ENCODE data around the gene NSUN6.

Gene NSUN6

GRCh38 chr10:18563003-18563726 lies 88.2 kb downstream of the NSUN6 start:
- DNase-seq (ENCODE audit: low read depth): no peak

DNA sequence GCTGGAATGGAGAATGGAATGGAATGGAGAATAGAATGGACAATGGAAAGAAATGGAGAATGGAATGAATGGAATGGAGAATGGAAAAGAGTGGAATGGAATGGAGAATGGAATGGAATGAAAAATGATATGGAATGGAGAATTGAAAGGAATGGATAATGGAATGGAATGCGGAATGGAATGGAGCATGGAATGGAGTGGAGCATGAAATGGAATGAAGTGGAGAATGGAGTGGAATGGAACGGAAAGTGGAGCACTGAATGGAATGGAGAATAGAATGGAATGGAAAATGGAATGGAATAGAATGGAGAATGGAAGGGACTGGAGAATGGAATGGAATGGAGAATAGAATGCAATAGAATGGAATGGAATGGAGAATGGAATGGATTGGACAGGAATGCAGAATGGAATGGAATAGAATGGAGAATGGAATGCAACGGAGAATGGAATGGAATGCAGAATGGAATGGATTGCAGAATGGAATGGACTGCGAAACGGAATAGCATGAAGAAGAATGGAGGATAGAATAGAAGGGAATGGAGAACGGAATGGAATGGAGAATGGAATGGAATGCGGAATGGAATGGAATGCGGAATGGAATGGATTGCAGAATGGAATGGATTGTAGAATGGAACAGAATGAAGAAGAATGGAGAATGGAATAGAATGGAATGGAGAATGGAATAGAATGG lies 89.4 kb downstream of the NSUN6 start:
- no peak for DNase-seq (ENCODE audit: low read depth)

- DNase-seq (ENCODE audit: low read depth): no peak
Measured at GRCh38 chr10:18557960-18558359, 93.4 kb downstream of the NSUN6 start.

DNA sequence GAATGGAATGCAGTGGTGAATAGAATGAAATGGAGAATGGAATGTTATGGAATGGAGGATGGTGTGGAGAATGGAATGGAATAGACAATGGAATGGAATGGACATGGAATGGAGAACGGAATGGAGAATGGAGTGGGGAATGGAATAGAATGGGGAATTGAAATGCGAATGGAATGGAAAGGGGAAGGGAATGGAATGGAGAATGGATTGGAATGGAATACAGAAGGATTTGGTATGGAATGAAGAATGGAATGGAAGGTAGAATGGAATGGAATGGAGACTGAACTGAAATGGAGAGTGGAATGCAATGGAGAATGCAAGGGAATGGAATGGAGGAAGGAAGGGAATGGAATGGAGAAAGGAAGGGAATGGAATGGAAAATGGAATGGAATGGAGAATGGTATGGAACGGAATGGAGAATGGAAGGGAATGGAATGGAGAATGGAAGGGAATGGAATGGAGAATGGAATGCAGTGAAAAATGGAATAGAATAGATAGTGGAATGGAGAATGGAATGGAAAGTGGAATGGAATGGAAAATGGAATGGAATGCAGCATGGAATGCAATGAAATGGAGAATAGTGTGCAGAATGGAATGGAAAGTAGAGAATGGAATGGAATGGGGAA lies 94.8 kb downstream of the NSUN6 start:
- DNase-seq (ENCODE audit: low read depth): no peak

DNA sequence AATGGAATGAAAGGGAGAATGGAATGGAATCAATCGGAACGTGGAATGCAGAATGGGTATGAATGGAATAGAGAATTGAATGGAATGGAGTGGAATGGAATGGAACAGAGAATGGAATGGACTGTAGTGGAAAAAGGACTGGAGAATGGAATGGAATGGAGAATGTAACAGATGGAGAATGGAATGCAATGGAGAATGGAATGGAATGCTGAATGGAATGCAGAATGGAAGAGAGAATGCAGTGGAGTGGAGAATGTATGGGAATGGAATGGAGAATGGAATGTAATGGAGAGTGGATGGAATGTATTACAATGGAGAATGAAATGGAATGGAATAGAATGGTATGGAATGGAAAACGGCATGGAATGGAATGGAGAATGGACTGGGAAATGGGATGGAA lies 96.9 kb downstream of the NSUN6 start:
- no peak for DNase-seq (ENCODE audit: low read depth)

DNA sequence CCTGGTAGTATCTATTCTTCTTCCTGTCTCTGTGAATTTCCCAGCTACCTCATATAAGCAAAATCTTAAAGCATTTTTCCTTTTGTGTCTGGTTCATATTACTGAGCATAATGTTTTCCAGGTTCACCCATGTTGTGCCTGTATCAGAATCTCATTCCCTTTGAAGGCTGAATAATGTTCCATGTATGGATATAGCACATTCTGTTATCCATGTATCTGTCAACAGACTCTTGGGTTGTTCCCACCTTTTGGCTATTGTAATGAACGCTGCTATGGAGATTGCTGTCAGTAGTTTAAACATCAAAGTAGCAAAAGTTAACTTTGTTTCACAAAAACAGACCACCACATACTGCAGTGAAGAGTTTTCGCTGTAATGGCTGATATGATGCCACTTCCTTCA lies 99.9 kb downstream of the NSUN6 start:
- no peak for DNase-seq (ENCODE audit: low read depth)

DNA sequence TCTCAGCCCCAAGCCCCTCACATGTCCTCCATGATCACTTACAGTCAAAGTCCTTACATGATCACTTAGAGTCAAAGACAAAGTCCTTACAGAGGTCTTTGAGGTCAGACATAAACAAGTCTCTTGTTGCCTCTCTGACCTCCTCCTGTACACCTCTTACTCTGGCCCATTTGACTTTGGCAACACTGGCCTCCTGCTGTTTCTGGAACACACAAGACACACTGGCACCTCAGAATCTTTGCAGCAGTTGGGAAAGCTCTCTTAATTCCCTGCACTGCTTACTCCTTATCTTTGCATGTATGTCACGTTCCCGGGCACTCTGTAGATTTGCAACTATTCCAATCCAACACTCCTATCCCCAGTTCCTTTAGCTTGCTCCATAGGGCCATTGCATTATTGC lies 102.3 kb downstream of the NSUN6 start:
- DNase-seq (ENCODE audit: low read depth): no peak

- DNase-seq (ENCODE audit: low read depth): no peak
Measured at GRCh38 chr10:18545621-18546305, 105.6 kb downstream of the NSUN6 start.

GRCh38 chr10:18542832-18543231 lies 108.6 kb downstream of the NSUN6 start:
- no peak for DNase-seq (ENCODE audit: low read depth)

- no peak for DNase-seq (ENCODE audit: low read depth)
Measured at GRCh38 chr10:18540195-18540594, 111.2 kb downstream of the NSUN6 start.

GRCh38 chr10:18539335-18539734 lies 112.1 kb downstream of the NSUN6 start:
- no peak for DNase-seq (ENCODE audit: low read depth)

DNA sequence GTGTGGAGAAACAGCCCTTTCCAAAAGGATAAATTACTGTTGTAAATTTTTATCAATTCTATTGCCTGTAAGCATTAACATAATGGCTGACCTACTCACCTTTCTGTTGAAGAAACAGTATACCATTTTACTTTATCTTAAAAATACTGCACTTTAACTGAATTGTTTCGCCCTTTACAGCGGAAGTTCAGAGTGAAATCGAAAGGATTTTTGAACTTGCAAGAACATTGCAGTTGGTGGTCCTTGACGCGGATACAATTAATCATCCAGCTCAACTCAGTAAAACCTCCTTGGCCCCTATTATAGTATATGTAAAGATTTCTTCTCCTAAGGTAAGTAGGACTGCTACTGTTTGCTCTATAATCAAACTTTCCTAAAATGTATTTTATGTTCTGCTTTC lies 117.5 kb downstream of the NSUN6 start:
- no peak for DNase-seq (ENCODE audit: low read depth)

DNA sequence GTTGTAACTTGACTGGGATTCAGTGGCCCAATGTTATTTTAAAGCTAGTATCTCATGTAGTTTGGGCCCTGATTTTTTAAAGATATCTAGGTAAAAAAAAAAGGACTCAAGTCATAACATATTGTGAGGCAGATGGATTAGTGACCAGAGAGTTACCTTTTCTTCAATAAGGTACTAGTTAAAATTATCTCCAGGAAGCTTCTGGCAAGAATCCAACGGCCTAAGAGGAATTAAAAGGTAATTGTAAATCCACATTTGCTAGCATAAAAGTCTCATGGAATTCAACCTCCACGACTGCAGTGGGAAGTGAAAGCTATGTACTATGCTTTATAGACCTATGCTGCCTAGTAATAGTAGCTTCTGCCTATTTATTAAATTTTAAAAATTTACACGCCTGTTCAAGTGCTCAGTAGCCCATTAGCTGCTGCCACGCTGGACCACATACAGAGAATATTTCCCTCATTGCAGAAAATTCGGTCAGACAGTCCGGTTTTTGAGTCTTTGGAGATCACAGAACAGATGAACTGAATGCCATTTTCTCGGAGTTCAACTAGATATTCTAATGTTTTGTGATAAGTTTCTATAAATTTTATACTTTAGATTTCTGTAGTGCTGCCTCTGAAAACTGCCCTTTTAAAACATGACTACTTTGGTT lies 118.4 kb downstream of the NSUN6 start:
- no peak for DNase-seq (ENCODE audit: low read depth)

GRCh38 chr10:18528292-18528691 lies 123.1 kb downstream of the NSUN6 start:
- no peak for DNase-seq (ENCODE audit: low read depth)

DNA sequence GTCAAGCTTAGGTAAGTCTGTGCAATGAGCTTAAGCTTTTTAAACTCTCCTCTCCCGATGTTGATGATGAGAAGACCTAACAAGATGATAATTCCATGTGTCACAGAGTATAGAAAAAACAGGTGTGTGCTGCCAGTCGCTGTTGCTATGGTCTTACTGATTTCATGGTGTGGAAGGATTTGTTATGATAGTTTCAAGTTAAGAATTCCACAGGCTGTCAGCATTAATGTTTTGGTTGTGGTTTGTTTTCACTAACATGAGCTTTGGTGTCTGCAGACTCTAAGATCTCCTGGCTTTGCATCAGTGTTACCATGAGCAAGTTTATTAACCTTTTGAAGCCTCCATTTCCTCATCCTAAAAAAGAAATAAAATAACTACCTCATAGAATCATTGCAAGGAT lies 123.7 kb downstream of the NSUN6 start:
- DNase-seq (ENCODE audit: low read depth): no peak

DNA sequence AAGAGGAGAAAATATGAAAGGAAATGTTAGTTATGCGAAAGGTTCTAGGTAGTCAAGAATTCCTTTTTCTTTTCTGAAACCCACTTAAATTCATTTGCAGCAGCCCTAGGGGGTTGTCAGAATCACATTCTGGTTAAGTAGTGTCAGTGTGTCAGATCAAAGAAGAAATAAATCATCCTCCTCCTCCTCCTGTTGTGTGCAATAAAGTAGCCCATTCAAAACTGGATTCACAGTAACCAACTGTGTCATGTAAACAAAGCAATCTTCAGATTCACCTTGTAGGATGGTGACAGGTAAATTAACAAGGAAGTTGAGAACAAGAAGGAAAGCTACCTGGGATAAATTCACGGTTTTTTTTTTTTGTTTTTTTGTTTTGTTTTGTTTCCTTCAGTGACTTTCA lies 127.5 kb downstream of the NSUN6 start:
- DNase-seq (ENCODE audit: low read depth): no peak

- DNase-seq (ENCODE audit: low read depth): no peak
Measured at GRCh38 chr10:18523025-18523424, 128.4 kb downstream of the NSUN6 start.

- no peak for DNase-seq (ENCODE audit: low read depth)
Measured at GRCh38 chr10:18516851-18517250, 134.5 kb downstream of the NSUN6 start.

- no peak for DNase-seq (ENCODE audit: low read depth)
Measured at GRCh38 chr10:18514537-18514936, 136.8 kb downstream of the NSUN6 start.

GRCh38 chr10:18508587-18508986 lies 142.8 kb downstream of the NSUN6 start:
- DNase-seq (ENCODE audit: low read depth): no peak

DNA sequence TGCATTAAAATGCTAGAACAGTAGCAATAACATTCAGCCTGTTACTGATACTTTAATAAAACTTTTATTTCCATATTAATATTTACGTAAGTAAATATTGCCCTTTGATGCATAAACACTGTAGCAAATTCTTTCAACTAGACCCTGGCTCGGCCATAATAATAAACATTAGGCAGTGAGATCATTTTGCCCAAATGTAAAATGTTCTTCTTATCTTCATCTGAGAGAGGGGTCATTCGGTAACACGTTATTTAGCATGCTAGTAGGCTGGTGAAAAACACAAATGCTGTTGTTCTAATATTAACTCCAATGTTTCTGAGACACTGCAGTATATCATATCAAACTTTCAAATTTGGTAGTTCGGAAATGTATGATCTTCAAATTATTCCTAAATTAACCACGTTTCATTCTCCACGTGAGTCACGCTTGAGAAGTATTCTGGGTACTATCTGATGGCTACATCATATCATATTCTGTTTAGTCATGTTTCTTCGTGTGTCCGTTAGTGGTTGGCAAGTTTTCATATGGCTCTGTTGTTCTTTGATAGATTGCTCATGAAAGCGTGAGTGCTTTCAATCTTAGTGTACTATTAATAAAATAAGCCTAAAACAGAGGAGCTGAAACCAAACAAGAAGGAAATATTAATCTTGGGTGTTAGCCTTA lies 145.8 kb downstream of the NSUN6 start:
- DNase-seq (ENCODE audit: low read depth): no peak

DNA sequence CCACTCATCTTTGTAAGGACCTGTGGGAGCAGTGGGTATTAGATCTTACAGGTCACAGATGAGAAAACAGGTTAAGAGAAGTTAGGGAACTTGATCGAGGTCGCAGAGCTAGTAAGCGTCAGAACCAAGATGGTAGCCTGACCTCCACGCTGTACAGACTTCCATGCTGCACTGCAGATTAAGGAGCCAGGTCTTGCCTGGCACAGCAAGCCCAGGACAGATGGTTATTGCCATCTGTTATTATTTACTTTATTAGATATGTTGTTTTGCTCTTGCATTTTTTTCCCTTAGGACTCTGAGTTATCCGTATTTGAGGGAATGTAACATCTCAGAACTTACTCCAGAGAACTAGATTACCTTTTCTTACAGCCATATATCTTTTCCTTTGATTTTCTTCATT lies 147.2 kb downstream of the NSUN6 start:
- no peak for DNase-seq (ENCODE audit: low read depth)

Data from HS-5 (cell line).